ENCODE results near the gene LIPC.

GRCh38 chr15:58419803-58420524 lies 11.8 kb upstream of the LIPC start:
- TF ChIP-seq TCF12 (IDR thresholded peaks at IDR 0.05; ENCODE audit: low read depth) (no peak), ZBTB7A (IDR thresholded peaks at IDR 0.05; ENCODE audit: low read depth) (no peak), EP300 (IDR thresholded peaks at IDR 0.05; ENCODE audit: borderline replicate concordance) (no peak)
